OCI-LY3 (cell line): ENCODE measurements around the gene C1orf116.

ENCODE experiments used
- H2AFZ ChIP-seq: fragments of 200-600, 300-600 bp; shearing (Covaris generic); 2 replicates; pipeline ENCODE4 v1.6.0; 2014; ENCODE audit warnings: antibody characterized with exemption, low read depth, low read length
- H3K27ac ChIP-seq: fragments of 200-600, 300-600 bp; sonication (generic); 2 replicates; pipeline ENCODE4 v1.5.1; 2014; ENCODE audit warnings: mild to moderate bottlenecking, low read length, moderate library complexity, mixed read lengths
- H3K27me3 ChIP-seq: fragments of 200-600, 300-600 bp; sonication (generic); 2 replicates; pipeline ENCODE4 v1.6.1; 2014; ENCODE audit warnings: low read depth, low read length, mixed read lengths
- H3K36me3 ChIP-seq: fragments of 200-600, 300-600 bp; sonication (generic); replicated peaks from 2 replicates; pipeline ENCODE3; 2014; ENCODE audit warnings: low read depth, low read length, mixed read lengths
- H3K4me1 ChIP-seq: fragments of 300-600, 200-600 bp; sonication (generic); 2 replicates; pipeline ENCODE4 v1.6.1; 2014; ENCODE audit warnings: low read length, mixed read lengths
- H3K4me2 ChIP-seq: fragments of 200-600, 300-600 bp; sonication (generic); 2 replicates; pipeline ENCODE4 v1.6.1; 2014; ENCODE audit warnings: low read length, mixed read lengths
- H3K4me3 ChIP-seq: fragments of 300-600, 200-600 bp; sonication (generic); 2 replicates; pipeline ENCODE4 v1.5.1; 2014; ENCODE audit warnings: antibody characterized with exemption, mild to moderate bottlenecking, low read length, moderate library complexity
- H3K79me2 ChIP-seq: fragments of 300-600, 200-600 bp; shearing (Covaris generic); 2 replicates; pipeline ENCODE4 v1.6.1; 2014; ENCODE audit warnings: mild to moderate bottlenecking, low read length, mixed read lengths
- H3K9ac ChIP-seq: fragments of 300-600, 200-600 bp; shearing (Covaris generic); 2 replicates; pipeline ENCODE4 v1.6.0; 2014; ENCODE audit warnings: mild to moderate bottlenecking, low read length, moderate library complexity
- H3K9me3 ChIP-seq: fragments of 200-600, 300-600 bp; shearing (Covaris generic); 2 replicates; pipeline ENCODE4 v1.6.1; 2014; ENCODE audit warnings: low read length, mixed read lengths; ENCODE audit not compliant: insufficient read depth
- H4K20me1 ChIP-seq: fragments of 200-600, 300-600 bp; sonication (generic); 2 replicates; pipeline ENCODE4 v1.6.1; 2016; ENCODE audit warnings: low read length, mixed read lengths; ENCODE audit not compliant: insufficient read depth
- EZH2phosphoT487 ChIP-seq: fragments of 200-600 bp; shearing (Covaris generic); IDR thresholded peaks from 2 replicates; pipeline ENCODE4 v1.6.1; 2018; ENCODE audit warnings: antibody characterized with exemption, mixed run types, low read depth
- TF ChIP-seq, protein P1 (sequence below): fragments of 200-600, 300-600 bp; sonication (generic); IDR thresholded peaks from 2 replicates; pipeline ENCODE4 v1.5.1; 2014; ENCODE audit warnings: antibody characterized with exemption, low read length, low read depth

Gene C1orf116

DNA sequence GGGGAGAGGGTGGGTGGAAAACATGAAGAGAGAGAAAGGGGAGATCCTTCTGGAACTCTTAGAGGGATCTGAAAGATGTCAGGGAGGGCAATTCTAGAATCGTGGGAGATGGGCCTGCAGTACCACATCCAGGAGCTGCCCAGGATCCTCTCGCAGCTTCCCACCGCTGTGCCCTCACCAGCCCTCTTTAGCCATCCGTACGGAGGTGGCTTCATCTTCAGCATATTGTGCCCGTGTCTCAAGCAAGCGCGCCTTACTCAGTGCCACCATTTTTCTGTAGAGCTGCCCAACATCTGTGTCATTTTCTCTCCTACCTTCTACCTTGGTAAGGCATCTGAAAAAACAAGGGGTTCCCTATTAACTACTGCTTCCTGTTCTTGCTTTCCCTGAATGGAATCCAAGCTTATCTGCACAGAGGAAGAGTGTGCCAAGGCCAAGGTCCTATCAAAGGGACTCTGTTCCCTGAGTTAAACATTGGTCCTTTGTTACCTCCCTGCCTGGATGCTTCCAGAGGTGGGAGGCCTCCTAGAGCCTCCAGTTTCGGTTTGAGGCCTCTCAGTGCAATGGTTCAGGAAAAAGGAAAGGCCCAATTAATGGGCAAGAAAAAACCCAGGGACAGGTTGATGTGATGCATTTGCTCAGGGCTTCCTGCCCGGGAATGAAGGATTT lies 23.2 kb downstream of the C1orf116 start:
- Histone ChIP-seq H3K79me2 (no peaks in the 10 kb centered on the region), H3K9me3 (no peaks in the 10 kb centered on the region), H3K27me3 (peaks cover 62% of the 10 kb centered on the region), H3K27ac (no peak overlapping the region), H4K20me1 (no peaks in the 10 kb centered on the region), H3K9ac (no peak overlapping the region), H3K4me2 (no peak overlapping the region), H3K4me3 (no peak overlapping the region), H3K36me3 (no peaks in the 10 kb centered on the region), H2AFZ (no peak overlapping the region), H3K4me1 (peaks cover 3% of the 10 kb centered on the region; the same call in 1 of the 2 replicates)
- no peak for TF ChIP-seq EZH2phosphoT487
- TF ChIP-seq, protein P1, sequence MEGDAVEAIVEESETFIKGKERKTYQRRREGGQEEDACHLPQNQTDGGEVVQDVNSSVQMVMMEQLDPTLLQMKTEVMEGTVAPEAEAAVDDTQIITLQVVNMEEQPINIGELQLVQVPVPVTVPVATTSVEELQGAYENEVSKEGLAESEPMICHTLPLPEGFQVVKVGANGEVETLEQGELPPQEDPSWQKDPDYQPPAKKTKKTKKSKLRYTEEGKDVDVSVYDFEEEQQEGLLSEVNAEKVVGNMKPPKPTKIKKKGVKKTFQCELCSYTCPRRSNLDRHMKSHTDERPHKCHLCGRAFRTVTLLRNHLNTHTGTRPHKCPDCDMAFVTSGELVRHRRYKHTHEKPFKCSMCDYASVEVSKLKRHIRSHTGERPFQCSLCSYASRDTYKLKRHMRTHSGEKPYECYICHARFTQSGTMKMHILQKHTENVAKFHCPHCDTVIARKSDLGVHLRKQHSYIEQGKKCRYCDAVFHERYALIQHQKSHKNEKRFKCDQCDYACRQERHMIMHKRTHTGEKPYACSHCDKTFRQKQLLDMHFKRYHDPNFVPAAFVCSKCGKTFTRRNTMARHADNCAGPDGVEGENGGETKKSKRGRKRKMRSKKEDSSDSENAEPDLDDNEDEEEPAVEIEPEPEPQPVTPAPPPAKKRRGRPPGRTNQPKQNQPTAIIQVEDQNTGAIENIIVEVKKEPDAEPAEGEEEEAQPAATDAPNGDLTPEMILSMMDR = no peak

DNA sequence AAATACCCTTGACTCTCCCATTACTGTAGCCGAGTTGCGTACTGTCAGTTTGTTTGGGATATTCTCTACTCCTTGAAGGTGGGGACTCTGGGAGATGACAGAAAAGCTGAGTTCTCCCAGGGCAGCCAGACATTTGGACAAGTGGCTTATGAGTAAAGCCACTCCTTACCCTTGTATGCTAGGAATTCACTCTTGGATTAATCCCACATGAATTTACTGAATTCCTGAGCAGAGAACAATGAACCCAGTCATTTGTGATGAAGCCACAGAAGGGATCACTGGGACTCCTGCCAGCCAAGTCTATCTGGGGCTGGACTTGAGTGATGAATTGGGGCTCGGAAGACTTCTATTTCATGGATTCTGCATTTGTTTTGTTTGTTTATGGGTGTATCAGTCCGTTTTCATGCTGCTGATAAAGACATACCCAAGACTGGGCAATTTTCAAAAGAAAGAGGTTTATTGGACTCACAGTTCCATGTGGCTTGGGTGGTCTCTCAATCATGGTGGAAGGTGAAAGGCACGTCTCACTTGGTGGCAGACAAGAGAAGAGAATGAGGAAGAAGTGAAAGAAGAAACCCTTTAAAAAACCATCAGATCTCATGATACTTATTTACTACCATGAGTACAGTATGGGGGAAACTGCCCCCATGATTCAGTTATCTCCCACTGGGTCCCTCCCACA lies 25.1 kb downstream of the C1orf116 start:
- TF ChIP-seq EZH2phosphoT487 = no peak
- TF ChIP-seq, protein P1 = no peak
- Histone ChIP-seq H3K27me3 (peaks cover 48% of the 10 kb centered on the region), H2AFZ (no peak overlapping the region), H3K9me3 (no peaks in the 10 kb centered on the region), H3K4me2 (no peak overlapping the region), H3K9ac (no peak overlapping the region), H4K20me1 (no peaks in the 10 kb centered on the region), H3K36me3 (no peaks in the 10 kb centered on the region), H3K27ac (no peak overlapping the region), H3K4me3 (no peak overlapping the region), H3K79me2 (no peaks in the 10 kb centered on the region), H3K4me1 (peaks cover 3% of the 10 kb centered on the region; the same call in 1 of the 2 replicates)

DNA sequence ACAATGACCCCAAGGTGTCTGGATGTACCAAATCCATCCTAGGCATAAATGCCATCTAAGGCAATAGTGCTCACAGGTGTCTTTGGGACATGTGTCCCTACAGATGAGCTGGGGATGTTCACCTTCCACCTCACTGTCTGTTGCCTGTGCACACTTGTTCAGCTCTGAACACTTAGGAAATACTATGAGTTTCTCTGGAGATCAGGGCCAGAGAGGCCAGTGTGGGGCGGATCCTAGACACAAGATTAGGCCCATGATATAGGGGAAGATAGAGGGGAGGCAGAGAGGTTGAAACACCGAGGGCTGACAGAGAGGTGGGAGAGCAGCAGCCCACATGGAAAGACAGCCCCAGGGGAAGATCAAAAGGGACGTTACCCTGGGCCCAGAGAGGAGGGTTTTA lies 25.6 kb downstream of the C1orf116 start:
- TF ChIP-seq, protein P1 = no peak
- TF ChIP-seq EZH2phosphoT487 = no peak
- Histone ChIP-seq H3K4me1 (peaks cover 3% of the 10 kb centered on the region; the same call in 1 of the 2 replicates), H3K27ac (no peak overlapping the region)

DNA sequence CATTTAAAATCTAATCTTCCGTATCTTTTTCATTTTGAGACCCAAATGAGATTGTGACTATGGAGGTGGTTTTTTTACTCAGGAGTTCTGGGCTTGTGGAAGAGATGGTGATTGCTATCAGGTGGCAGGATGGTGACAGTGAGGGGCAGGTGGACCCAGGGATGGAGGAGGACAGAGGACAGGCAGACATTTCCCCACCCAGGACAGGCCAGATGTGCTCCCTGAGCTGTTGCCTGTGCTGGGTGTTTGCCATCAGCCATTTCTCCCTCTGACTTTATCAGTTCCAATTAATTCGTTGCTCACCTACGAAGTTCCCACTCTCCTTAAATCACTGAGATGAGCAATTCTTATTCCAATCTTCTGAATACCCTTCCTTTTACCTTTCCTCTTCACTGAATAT lies 26.5 kb downstream of the C1orf116 start:
- Histone ChIP-seq H3K4me2 (no peak overlapping the region), H3K36me3 (no peaks in the 10 kb centered on the region), H3K9ac (no peak overlapping the region), H4K20me1 (no peaks in the 10 kb centered on the region), H3K79me2 (no peaks in the 10 kb centered on the region), H3K9me3 (no peaks in the 10 kb centered on the region), H3K4me3 (no peak overlapping the region), H3K27me3 (peaks cover 38% of the 10 kb centered on the region), H2AFZ (no peak overlapping the region), H3K27ac (no peak overlapping the region), H3K4me1 (peaks cover 3% of the 10 kb centered on the region; the same call in 1 of the 2 replicates)
- TF ChIP-seq EZH2phosphoT487 = no peak
- TF ChIP-seq, protein P1 = no peak

More for the DNA sequence above, 25.6 kb downstream of the C1orf116 start:
- no peak overlapping the region for H2AFZ ChIP-seq
- no peak overlapping the region for H3K4me3 ChIP-seq
- H3K79me2 ChIP-seq = no peaks in the 10 kb centered on the region
- no peaks in the 10 kb centered on the region for H4K20me1 ChIP-seq
- no peak overlapping the region for H3K4me2 ChIP-seq
- peaks cover 42% of the 10 kb centered on the region for H3K27me3 ChIP-seq
- H3K9ac ChIP-seq = no peak overlapping the region
- H3K36me3 ChIP-seq = no peaks in the 10 kb centered on the region
- H3K9me3 ChIP-seq = no peaks in the 10 kb centered on the region
